Neuron (in vitro differentiated cells): ENCODE measurements around the gene DAZAP1.
A peak's percentile ranks its signal among the peaks of the same experiment; 100 is the strongest.

Experiments used
- H2AFZ ChIP-seq: one replicate; pipeline ENCODE4 v1.6.1; 2013; ENCODE audit warnings: low read depth, mild to moderate bottlenecking, inconsistent platforms, low read length, moderate library complexity
- H3K27me3 ChIP-seq: one replicate; pipeline ENCODE4 v1.6.1; 2013; ENCODE audit warnings: low read length; ENCODE audit not compliant: insufficient read depth
- H3K36me3 ChIP-seq: one replicate; pipeline ENCODE4 v1.6.1; 2013; ENCODE audit warnings: low read length; ENCODE audit not compliant: insufficient read depth
- H3K4me1 ChIP-seq: one replicate; pipeline ENCODE4 v1.6.1; 2013; ENCODE audit warnings: low read length; ENCODE audit not compliant: insufficient read depth
- H3K4me3 ChIP-seq: 2 replicates; pipeline ENCODE4 v1.5.1; 2013; ENCODE audit warnings: mild to moderate bottlenecking, low read length, moderate library complexity
- H3K9me3 ChIP-seq: one replicate; pipeline ENCODE4 v1.6.1; 2013; ENCODE audit warnings: low read length

The DAZAP1 gene

DNA sequence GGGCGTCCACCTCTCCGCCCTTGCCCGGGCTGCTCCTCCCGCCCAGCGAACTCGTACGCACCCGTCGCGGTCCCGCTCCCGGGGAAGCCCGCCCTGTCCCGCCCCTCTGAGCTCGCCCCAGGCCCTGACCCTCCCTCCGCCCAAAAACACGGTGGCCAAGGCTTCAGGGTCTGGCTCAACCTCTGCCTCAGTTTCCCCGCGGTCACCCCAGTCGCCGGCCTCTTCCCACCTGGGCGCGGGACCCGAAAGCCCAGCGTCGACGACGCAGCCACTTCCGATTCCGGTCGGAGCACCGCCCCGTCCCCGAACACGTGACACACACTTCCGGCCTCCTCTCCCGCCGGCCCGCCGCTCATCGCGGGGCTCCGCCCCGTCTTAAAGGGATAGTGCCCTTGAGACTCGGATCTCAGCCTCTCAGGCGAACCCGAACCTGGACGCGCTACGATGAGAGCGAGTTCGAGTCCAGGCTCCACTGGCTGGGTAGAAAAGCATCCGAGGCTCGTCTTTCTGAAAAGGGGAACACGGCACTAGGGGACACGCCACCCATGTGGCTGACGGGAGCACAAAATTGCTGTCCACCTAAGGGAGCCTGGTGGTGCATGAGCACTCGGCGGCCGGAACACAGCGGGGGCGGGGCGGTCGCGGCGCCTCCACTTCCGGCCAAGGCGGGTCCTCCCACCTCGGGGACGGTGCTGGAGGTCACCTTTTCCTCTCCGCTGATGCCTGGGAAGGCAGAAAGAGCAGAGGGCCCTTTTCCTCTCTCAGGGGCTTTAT, 71.7 kb downstream of the DAZAP1 start, which contains the start of gene C19orf25:
Gene C19orf25, minus strand, starts transcription at position 282 of the 774 bp plus-strand sequence. CDS start 312 bp downstream, outside the sequence.
- H3K9me3 ChIP-seq: no peaks in the 10 kb centered on the region
- peaks cover 16% of the 10 kb centered on the region for H3K36me3 ChIP-seq
- peaks cover 10% of the 10 kb centered on the region for H3K4me1 ChIP-seq
- peak within 1 kb of the TSS; percentile 73 for H3K4me3 ChIP-seq
- no peaks in the 10 kb centered on the region for H3K27me3 ChIP-seq
- H2AFZ ChIP-seq: peak within 1 kb of the TSS; percentile 22

DNA sequence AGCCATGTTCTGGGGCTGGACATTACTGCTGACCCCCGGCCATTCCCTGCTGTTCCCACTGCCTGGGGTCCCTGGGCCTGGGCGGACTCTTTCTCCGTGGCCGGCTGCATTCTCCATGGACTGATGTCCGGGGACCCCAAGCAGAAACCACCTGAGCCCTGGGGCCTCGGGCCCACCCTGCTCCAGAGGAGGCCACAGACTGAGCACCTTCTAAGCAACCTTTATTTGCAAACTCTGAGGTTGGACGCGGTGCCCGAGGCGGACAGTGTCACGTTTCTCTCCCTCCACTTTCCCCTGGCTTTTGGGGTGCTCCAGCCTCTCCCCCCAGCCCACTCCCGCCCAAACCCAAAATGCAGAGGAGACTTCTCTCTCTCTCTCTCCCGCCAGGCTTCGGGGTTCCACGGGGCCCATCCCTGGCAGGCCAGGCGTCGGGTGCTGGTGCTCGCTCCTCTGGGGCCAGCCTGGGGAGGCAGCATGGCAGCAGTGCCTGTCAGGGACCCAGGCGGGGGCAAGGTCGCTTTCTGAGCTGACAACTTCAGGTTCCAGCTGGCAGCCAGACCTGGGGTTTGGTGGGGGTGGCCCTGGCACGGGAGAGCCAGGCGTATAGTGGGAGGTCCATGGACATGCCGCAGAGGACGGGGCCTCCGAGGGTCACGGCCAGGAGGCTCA, 74.0 kb downstream of the DAZAP1 start:
- H3K27me3 ChIP-seq: no peaks in the 10 kb centered on the region
- H3K4me1 ChIP-seq: peaks cover 8% of the 10 kb centered on the region
- H3K9me3 ChIP-seq: no peaks in the 10 kb centered on the region
- peaks cover 7% of the 10 kb centered on the region for H3K36me3 ChIP-seq
- H2AFZ ChIP-seq: no peak overlapping the region
- H3K4me3 ChIP-seq: no peak overlapping the region

DNA sequence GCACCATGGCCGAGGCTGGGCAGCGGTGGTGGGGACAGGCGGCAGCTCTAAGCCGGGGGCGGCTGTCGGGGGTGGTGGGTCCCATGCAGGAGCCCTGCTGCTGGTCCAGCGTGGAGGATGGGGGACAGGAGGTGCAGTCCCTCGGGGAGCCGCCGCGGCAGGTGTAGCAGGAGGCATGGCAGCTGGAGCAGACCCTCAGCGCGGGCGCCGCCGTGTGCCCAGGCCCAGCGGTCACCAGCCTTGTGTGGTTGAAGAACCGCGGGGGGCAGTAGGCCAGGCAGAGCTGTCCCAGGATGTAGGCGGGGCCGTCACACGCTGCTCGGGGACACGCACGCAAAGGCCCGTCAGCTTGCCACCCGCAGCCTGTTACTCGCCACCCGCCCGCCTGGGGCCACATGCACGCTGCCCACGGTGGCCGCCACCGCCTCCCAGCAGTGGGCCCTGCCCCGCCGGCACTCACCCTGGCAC, 74.5 kb downstream of the DAZAP1 start:
- H3K36me3 ChIP-seq: peaks cover 5% of the 10 kb centered on the region
- H2AFZ ChIP-seq: no peak overlapping the region
- no peak overlapping the region for H3K4me3 ChIP-seq
- peaks cover 8% of the 10 kb centered on the region for H3K4me1 ChIP-seq
- H3K9me3 ChIP-seq: no peaks in the 10 kb centered on the region
- H3K27me3 ChIP-seq: no peaks in the 10 kb centered on the region

DNA sequence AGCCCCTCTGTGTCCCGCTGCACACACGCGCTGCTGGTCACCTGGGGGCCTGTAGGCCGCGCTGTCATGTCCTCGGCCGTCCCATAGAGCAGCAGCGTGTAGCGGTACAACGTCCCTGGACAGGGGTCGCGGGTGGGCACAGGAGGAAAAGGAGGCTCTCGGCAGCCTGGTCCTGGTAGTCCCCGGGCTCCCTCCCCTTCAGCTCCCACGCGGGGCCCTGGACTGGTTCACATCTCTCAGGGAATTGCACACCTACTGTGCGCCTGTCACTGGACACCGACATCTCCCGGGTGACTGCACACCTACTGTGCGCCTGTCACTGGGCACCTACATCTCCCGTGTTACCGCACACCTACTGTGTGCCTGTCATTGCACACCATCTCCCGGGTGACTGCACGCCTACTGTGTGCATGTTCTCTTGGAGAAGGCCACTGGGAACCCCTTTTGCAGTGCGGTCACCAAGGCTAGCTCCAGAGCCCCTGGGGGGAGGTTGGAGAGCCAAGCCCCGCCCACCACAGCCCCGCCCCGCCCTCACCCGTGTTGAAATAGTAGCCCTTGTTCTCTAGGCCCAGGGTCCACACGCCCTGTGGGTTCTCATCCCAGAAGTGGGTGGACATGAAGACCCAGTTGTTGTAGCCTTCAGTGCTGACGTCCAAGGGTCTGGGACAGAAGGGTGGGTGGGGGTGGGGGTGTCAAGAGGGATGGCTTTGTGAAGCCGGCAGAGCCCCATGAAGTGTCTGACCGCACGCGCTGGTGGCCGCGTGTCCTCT, 75.2 kb downstream of the DAZAP1 start:
- Histone ChIP-seq H3K27me3 (no peaks in the 10 kb centered on the region), H3K4me1 (peaks cover 8% of the 10 kb centered on the region), H3K36me3 (no peaks in the 10 kb centered on the region), H3K4me3 (no peak overlapping the region), H2AFZ (no peak overlapping the region), H3K9me3 (no peaks in the 10 kb centered on the region)

DNA sequence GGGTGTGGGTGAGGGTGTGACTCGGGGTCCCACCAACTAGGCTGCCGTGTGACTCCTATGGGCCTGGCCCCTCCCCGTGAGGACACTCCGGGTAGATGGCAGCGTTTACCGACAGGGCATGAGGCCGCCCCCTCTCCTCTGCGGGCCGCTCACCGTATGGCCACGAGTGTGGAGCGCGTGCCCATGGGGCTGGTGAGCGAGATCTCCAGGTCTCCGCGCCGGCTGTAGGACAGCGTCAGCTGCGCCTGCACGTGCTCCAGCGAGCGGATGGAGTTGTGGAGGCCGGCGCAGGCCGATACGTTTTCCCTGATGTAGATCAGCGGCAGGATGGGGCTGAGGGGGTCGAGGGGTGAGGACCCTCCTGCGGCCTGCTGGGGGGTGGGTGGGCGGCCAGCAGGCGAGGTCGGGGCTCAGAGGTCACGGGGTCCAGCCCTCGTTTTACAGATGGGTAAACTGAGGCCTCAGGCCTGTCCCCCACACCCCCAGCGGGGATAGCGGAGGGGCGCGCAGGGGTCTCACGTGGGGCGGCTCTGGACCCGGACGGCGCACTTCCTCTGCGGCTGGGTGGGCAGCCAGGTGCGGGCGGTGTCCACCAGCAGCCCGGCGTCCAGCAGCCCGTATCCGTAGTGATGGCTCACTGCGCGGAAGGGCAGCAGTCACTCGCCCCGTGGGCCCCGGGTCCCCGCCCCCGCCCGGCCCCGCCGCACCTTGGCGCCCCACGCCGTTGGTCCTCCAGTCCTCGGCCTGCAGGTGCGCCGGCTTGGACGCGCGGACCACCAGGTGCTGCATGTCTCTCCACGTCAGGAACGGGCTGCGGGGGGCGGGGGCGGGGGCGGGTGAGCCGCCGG, 76.0 kb downstream of the DAZAP1 start:
- Histone ChIP-seq H2AFZ (no peak overlapping the region), H3K4me3 (no peak overlapping the region), H3K36me3 (no peaks in the 10 kb centered on the region), H3K9me3 (no peaks in the 10 kb centered on the region), H3K4me1 (peaks cover 2% of the 10 kb centered on the region), H3K27me3 (no peaks in the 10 kb centered on the region)

DNA sequence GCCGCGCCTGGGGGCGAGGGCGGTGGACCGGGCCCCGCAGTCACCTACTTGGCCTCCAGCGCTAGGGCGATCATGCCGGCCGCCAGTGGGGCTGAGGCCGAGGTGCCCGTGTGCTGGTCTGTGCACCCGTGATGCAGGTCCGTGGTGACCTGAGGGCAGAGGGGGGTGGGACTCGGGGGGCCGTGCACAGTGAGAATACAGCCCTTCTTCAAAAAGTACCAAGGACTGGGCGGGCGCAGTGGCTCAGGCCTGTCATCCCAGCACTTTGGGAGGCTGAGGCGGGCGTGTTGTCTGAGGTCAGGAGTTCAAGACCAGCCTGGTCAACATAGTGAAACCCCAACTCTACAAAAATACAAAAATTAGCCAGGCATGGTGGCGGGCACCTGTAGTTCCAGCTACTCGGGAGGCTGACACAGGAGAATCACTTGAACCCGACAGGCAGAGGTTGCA, 76.6 kb downstream of the DAZAP1 start:
- H3K4me1 ChIP-seq: no peaks in the 10 kb centered on the region
- H2AFZ ChIP-seq: no peak overlapping the region
- H3K36me3 ChIP-seq: no peaks in the 10 kb centered on the region
- no peaks in the 10 kb centered on the region for H3K9me3 ChIP-seq
- H3K4me3 ChIP-seq: no peak overlapping the region
- no peaks in the 10 kb centered on the region for H3K27me3 ChIP-seq
